Measurements from ENCODE around the gene AMMECR1. TPM values are rescaled to one million over a fixed set of nuclear protein-coding genes. Genes with fewer than 3 reads are reported as not detected.

Gene AMMECR1
- total RNA-seq, 1 donor from 2014 or later: 0.62 TPM

GRCh38 chrX:110316351-110317060 is 1.4 kb downstream of the AMMECR1 start:
- intact Hi-C loops (cut with DNase I): no loop called here

GRCh38 chrX:110315551-110315950 is 2.3 kb downstream of the AMMECR1 start:
- intact Hi-C loops (cut with DNase I): no loop called here
- DNase-seq: no peak
- ATAC-seq (ENCODE audit: poor library complexity): no peak

More at GRCh38 chrX:110316351-110317060, 1.4 kb downstream of the AMMECR1 start:
- ATAC-seq (ENCODE audit: poor library complexity) (no peak), DNase-seq (no peak)

- intact Hi-C loops (cut with DNase I): no loop called here
- DNase-seq: no peak
- ATAC-seq (ENCODE audit: poor library complexity): no peak
Observed at GRCh38 chrX:110311437-110312230, 6.3 kb downstream of the AMMECR1 start.

- no peak for ATAC-seq (ENCODE audit: poor library complexity)
- intact Hi-C loops (cut with DNase I): no loop called here
- DNase-seq: no peak
Observed at GRCh38 chrX:110310896-110311295, 7.0 kb downstream of the AMMECR1 start.

- DNase-seq (no peak), ATAC-seq (ENCODE audit: poor library complexity) (no peak)
- intact Hi-C loops (cut with DNase I): no loop called here
Observed at GRCh38 chrX:110310000-110310790, 7.7 kb downstream of the AMMECR1 start.

- intact Hi-C loops (cut with DNase I): no loop called here
- DNase-seq: no peak
- ATAC-seq (ENCODE audit: poor library complexity): no peak
Observed at GRCh38 chrX:110308220-110308619, 9.7 kb downstream of the AMMECR1 start.

- intact Hi-C loops (cut with DNase I): no loop called here
- DNase-seq (no peak), ATAC-seq (ENCODE audit: poor library complexity) (no peak)
Observed at GRCh38 chrX:110304884-110305283, 13.0 kb downstream of the AMMECR1 start.

- DNase-seq (no peak), ATAC-seq (ENCODE audit: poor library complexity) (no peak)
- intact Hi-C loops (cut with DNase I): no loop called here
Observed at GRCh38 chrX:110304371-110304770, 13.5 kb downstream of the AMMECR1 start.

GRCh38 chrX:110302975-110303374 is 14.9 kb downstream of the AMMECR1 start:
- intact Hi-C loops (cut with DNase I): no loop called here
- ATAC-seq (ENCODE audit: poor library complexity): no peak
- no peak for DNase-seq

GRCh38 chrX:110301194-110301593 is 16.7 kb downstream of the AMMECR1 start:
- intact Hi-C loops (cut with DNase I): no loop called here
- DNase-seq: no peak
- ATAC-seq (ENCODE audit: poor library complexity): no peak

GRCh38 chrX:110294087-110294486 is 23.8 kb downstream of the AMMECR1 start:
- no peak for DNase-seq
- no peak for ATAC-seq (ENCODE audit: poor library complexity)
- intact Hi-C loops (cut with DNase I): no loop called here

GRCh38 chrX:110293658-110294057 is 24.2 kb downstream of the AMMECR1 start:
- DNase-seq (no peak), ATAC-seq (ENCODE audit: poor library complexity) (no peak)
- intact Hi-C loops (cut with DNase I): no loop called here

GRCh38 chrX:110287605-110288004 is 30.3 kb downstream of the AMMECR1 start:
- intact Hi-C loops (cut with DNase I): no loop called here
- no peak for DNase-seq
- ATAC-seq (ENCODE audit: poor library complexity): no peak

GRCh38 chrX:110286106-110286505 is 31.8 kb downstream of the AMMECR1 start:
- no peak for ATAC-seq (ENCODE audit: poor library complexity)
- DNase-seq: no peak
- intact Hi-C loops (cut with DNase I): no loop called here

- DNase-seq: no peak
- intact Hi-C loops (cut with DNase I): no loop called here
- no peak for ATAC-seq (ENCODE audit: poor library complexity)
Observed at GRCh38 chrX:110284159-110284558, 33.7 kb downstream of the AMMECR1 start.

- DNase-seq (no peak), ATAC-seq (ENCODE audit: poor library complexity) (no peak)
- intact Hi-C loops (cut with DNase I): no loop called here
Observed at GRCh38 chrX:110282922-110283321, 35.0 kb downstream of the AMMECR1 start.

GRCh38 chrX:110281377-110281776 is 36.5 kb downstream of the AMMECR1 start:
- ATAC-seq (ENCODE audit: poor library complexity) (no peak), DNase-seq (no peak)
- intact Hi-C loops (cut with DNase I): no loop called here

GRCh38 chrX:110280954-110281353 is 36.9 kb downstream of the AMMECR1 start:
- no peak for DNase-seq
- intact Hi-C loops (cut with DNase I): no loop called here
- no peak for ATAC-seq (ENCODE audit: poor library complexity)

GRCh38 chrX:110277609-110278008 is 40.3 kb downstream of the AMMECR1 start:
- DNase-seq (no peak), ATAC-seq (ENCODE audit: poor library complexity) (no peak)
- intact Hi-C loops (cut with DNase I): no loop called here
